GM18868 (cell line): Measurements from ENCODE around the gene PFDN4.

Experiments used
- ATAC-seq: cut with Tn5 transposase; IDR thresholded peaks from one replicate; pipeline ENCODE4 v1.9.1; 2021; ENCODE audit warnings: mild to moderate bottlenecking, moderate library complexity; ENCODE audit not compliant: unreplicated experiment

The PFDN4 gene

GRCh38 chr20:54200487-54201267 lies 7.2 kb upstream of the PFDN4 start:
- no peak for ATAC-seq

GRCh38 chr20:54201268-54201846 lies 6.5 kb upstream of the PFDN4 start:
- ATAC-seq: no peak

GRCh38 chr20:54203281-54203680 lies 4.6 kb upstream of the PFDN4 start:
- ATAC-seq: no peak

- no peak for ATAC-seq
Observed at GRCh38 chr20:54204063-54204462, 3.8 kb upstream of the PFDN4 start.

- no peak for ATAC-seq
Observed at GRCh38 chr20:54204481-54204880, 3.4 kb upstream of the PFDN4 start.

- no peak for ATAC-seq
Observed at GRCh38 chr20:54205450-54205849, 2.4 kb upstream of the PFDN4 start.

GRCh38 chr20:54207053-54207742 lies 689 bp upstream of the PFDN4 start:
- ATAC-seq: no peak

- ATAC-seq: peak; percentile 3
Observed at GRCh38 chr20:54208548-54209176, 775 bp downstream of the PFDN4 start.

- ATAC-seq: no peak
Observed at GRCh38 chr20:54209216-54209813, 1.4 kb downstream of the PFDN4 start.

GRCh38 chr20:54212226-54212625 lies 4.3 kb downstream of the PFDN4 start:
- no peak for ATAC-seq

- no peak for ATAC-seq
Observed at GRCh38 chr20:54212871-54213270, 5.0 kb downstream of the PFDN4 start.

- ATAC-seq: no peak
Observed at GRCh38 chr20:54214566-54214965, 6.7 kb downstream of the PFDN4 start.

GRCh38 chr20:54215157-54215789 lies 7.4 kb downstream of the PFDN4 start:
- no peak for ATAC-seq

GRCh38 chr20:54217762-54218161 lies 9.9 kb downstream of the PFDN4 start:
- no peak for ATAC-seq

- ATAC-seq: no peak
Observed at GRCh38 chr20:54218470-54218869, 10.6 kb downstream of the PFDN4 start.

GRCh38 chr20:54219751-54220426 lies 12.0 kb downstream of the PFDN4 start:
- no peak for ATAC-seq

- ATAC-seq: no peak
Observed at GRCh38 chr20:54220722-54221121, 12.8 kb downstream of the PFDN4 start.

- peak; percentile 64 for ATAC-seq
Observed at GRCh38 chr20:54221353-54221752, 13.5 kb downstream of the PFDN4 start.

GRCh38 chr20:54221996-54222890 lies 14.4 kb downstream of the PFDN4 start:
- ATAC-seq: no peak
